ENCODE measurements around the gene MPP2. TPM values are rescaled to one million over a fixed set of nuclear protein-coding genes. Genes with fewer than 3 reads are reported as not detected.

Gene MPP2
- total and polyA plus RNA-seq, 3 donors from 2014 or later: 25.1 to 31.4 (median 25.8) TPM

- Histone ChIP-seq H3K4me3 (no peak overlapping the region), H3K4me1 (peaks cover 32% of the 10 kb centered on the region), H3K27me3 (no peaks in the 10 kb centered on the region), H3K36me3 (ENCODE audit: low read depth, missing control alignments) (no peaks in the 10 kb centered on the region), H3K27ac (no peak overlapping the region), H3K9me3 (no peaks in the 10 kb centered on the region)
- TF ChIP-seq, protein P1, sequence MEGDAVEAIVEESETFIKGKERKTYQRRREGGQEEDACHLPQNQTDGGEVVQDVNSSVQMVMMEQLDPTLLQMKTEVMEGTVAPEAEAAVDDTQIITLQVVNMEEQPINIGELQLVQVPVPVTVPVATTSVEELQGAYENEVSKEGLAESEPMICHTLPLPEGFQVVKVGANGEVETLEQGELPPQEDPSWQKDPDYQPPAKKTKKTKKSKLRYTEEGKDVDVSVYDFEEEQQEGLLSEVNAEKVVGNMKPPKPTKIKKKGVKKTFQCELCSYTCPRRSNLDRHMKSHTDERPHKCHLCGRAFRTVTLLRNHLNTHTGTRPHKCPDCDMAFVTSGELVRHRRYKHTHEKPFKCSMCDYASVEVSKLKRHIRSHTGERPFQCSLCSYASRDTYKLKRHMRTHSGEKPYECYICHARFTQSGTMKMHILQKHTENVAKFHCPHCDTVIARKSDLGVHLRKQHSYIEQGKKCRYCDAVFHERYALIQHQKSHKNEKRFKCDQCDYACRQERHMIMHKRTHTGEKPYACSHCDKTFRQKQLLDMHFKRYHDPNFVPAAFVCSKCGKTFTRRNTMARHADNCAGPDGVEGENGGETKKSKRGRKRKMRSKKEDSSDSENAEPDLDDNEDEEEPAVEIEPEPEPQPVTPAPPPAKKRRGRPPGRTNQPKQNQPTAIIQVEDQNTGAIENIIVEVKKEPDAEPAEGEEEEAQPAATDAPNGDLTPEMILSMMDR (IDR thresholded peaks at IDR 0.05): no peak
- TF ChIP-seq POLR2A (IDR thresholded peaks at IDR 0.05): no peak
- no peak for DNase-seq
- intact Hi-C loops (cut with DNase I; ENCODE audit: low total_unique reads): no loop called here
- 85 to 93% methylated on average over 5 of the region's 5 CpGs for WGBS, 2 donors
Observed at GRCh38 chr17:43857141-43857540, 50.2 kb downstream of the MPP2 start.

DNA sequence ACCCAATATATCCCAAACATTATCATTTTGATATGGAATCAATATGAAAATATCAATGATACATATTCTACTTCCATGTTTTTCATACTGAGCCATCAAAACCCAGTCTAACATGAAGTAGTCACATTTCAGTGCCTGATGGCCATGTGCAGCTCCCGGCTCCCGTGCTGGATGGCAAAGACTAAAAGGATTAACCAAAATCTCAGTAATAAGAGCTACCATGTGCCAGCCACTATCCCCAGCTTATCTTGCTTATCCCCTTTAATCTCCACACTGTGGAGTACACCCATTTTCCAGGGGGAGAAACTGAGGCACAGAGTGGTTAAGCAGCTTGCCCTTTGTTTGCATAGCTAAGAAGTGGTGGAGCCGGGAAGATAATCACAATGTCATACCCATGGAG lies 51.2 kb downstream of the MPP2 start:
- Histone ChIP-seq H3K36me3 (ENCODE audit: low read depth, missing control alignments) (no peaks in the 10 kb centered on the region), H3K9me3 (no peaks in the 10 kb centered on the region), H3K27ac (no peak overlapping the region), H3K27me3 (no peaks in the 10 kb centered on the region), H3K4me3 (no peak overlapping the region), H3K4me1 (peaks cover 22% of the 10 kb centered on the region)
- intact Hi-C loops (cut with DNase I; ENCODE audit: low total_unique reads): no loop called here
- WGBS, 2 donors: 98 to 100% methylated on average over 3 of the region's 3 CpGs
- TF ChIP-seq, protein P1 (IDR thresholded peaks at IDR 0.05): no peak
- TF ChIP-seq POLR2A (IDR thresholded peaks at IDR 0.05): no peak
- DNase-seq: no peak

GRCh38 chr17:43855061-43855460 lies 52.3 kb downstream of the MPP2 start:
- Histone ChIP-seq H3K4me3 (no peak overlapping the region), H3K4me1 (peaks cover 12% of the 10 kb centered on the region), H3K27me3 (no peaks in the 10 kb centered on the region), H3K9me3 (no peaks in the 10 kb centered on the region), H3K27ac (no peak overlapping the region), H3K36me3 (ENCODE audit: low read depth, missing control alignments) (no peaks in the 10 kb centered on the region)
- no peak for DNase-seq
- WGBS, 2 donors: 91 to 94% methylated on average over 9 of the region's 9 CpGs
- TF ChIP-seq POLR2A (IDR thresholded peaks at IDR 0.05): no peak
- TF ChIP-seq, protein P1 (IDR thresholded peaks at IDR 0.05): no peak
- intact Hi-C loops (cut with DNase I; ENCODE audit: low total_unique reads): no loop called here

- H3K27me3 ChIP-seq: no peaks in the 10 kb centered on the region
- intact Hi-C loops (cut with DNase I; ENCODE audit: low total_unique reads): no loop called here
- H3K36me3 ChIP-seq (ENCODE audit: low read depth, missing control alignments): no peaks in the 10 kb centered on the region
- H3K4me3 ChIP-seq: no peak overlapping the region
- no peak for DNase-seq
- peaks cover 8% of the 10 kb centered on the region for H3K4me1 ChIP-seq
- 76 to 80% methylated on average over 8 of the region's 8 CpGs for WGBS, 2 donors
- no peak overlapping the region for H3K27ac ChIP-seq
- TF ChIP-seq, protein P1 (IDR thresholded peaks at IDR 0.05): no peak
- no peak for TF ChIP-seq POLR2A (IDR thresholded peaks at IDR 0.05)
- no peaks in the 10 kb centered on the region for H3K9me3 ChIP-seq
Observed at GRCh38 chr17:43854498-43854897, 52.8 kb downstream of the MPP2 start.

GRCh38 chr17:43853546-43853945 lies 53.8 kb downstream of the MPP2 start:
- no peak overlapping the region for H3K27ac ChIP-seq
- intact Hi-C loops (cut with DNase I; ENCODE audit: low total_unique reads): no loop called here

More at GRCh38 chr17:43853546-43853945, 53.8 kb downstream of the MPP2 start:
- Histone ChIP-seq H3K27me3 (no peaks in the 10 kb centered on the region), H3K4me3 (no peak overlapping the region), H3K4me1 (peaks cover 13% of the 10 kb centered on the region), H3K36me3 (ENCODE audit: low read depth, missing control alignments) (no peaks in the 10 kb centered on the region), H3K9me3 (no peaks in the 10 kb centered on the region)
- 56 to 74% methylated on average over 7 of the region's 7 CpGs for WGBS, 2 donors
- DNase-seq: no peak
- TF ChIP-seq, protein P1 (IDR thresholded peaks at IDR 0.05): no peak
- no peak for TF ChIP-seq POLR2A (IDR thresholded peaks at IDR 0.05)

Measured in testis (tissue), 3 donors.